ENCODE results near the gene P4HA2. TPM values are rescaled to one million over a fixed set of nuclear protein-coding genes. Genes with fewer than 3 reads are reported as not detected.

Gene P4HA2
- polyA plus RNA-seq, 1 of the 3 experiments (the other 2 are of a cell fraction): 67.2 TPM

DNA sequence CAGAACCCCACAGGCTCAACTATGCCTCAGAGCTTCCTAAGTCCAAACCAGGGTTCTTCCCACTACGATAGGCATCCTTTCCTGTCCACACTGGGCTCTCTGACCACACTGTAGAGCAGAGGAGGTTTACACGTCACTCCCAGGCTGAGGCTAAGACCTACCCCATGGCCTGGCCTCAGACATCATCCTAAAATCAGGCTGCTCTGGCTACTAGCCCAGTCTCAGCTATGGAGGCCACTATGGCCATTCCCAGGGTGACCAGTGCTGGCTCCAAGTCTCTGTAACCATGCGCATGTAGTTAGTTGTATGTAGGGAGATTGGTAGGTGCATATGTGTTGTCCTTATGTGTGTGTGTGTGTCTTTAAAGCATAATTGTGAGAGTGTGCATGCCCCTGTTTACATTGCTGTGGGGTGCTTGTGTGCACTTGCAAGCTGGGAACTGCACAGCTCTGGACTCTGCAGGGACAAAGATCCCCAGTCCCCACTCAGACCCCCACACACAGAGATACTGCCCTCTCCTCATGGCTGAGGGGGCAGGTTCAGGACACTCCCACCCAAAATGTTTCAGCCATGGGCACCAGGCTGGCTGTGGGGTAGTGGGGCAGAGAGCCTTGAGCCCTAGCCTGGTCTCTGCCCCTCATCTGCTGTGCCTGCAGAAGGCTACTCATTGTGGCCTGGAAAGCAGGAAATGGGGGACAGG is 42.1 kb upstream of the P4HA2 start:
- H3K27ac ChIP-seq (ENCODE audit: low read depth in 2 of 2, low read length in 1 of 2): peak overlapping the region; percentile 66 to 91
- CTCF ChIA-PET: interaction anchor here (0.8 to 3.3 kb wide), 4 partner anchors 10 to 141 kb away, joined by 3 to 16 read pairs (median 5); no protein-coding TSS in a partner anchor

GRCh38 chr5:132268769-132269551 is 41.3 kb upstream of the P4HA2 start:
- peak overlapping the region; percentile 42; the same call in 1 of the 2 replicates for H3K4me2 ChIP-seq
- 0 out of 2 replicates have a peak overlapping the region, but pooled peaks have one; percentile 20 for H3K9ac ChIP-seq
- H3K79me2 ChIP-seq (ENCODE audit: insufficient read depth): no peaks in the 10 kb centered on the region
- H4K20me1 ChIP-seq (ENCODE audit: insufficient read depth): no peaks in the 10 kb centered on the region
- H3K4me1 ChIP-seq (ENCODE audit: control insufficient read depth in 1 of 2, insufficient read depth in 2 of 2, low read depth in 1 of 2, low read length in 1 of 2): peaks cover 34 to 65% of the 10 kb centered on the region in 2 experiments
- DNase-seq: peak; percentile 87
- H3K9me3 ChIP-seq: no peaks in the 10 kb centered on the region
- H3K9me2 ChIP-seq: no peaks in the 10 kb centered on the region
- H3F3A ChIP-seq (replicated peaks; ENCODE audit: insufficient read depth): peaks cover 8% of the 10 kb centered on the region
- POLR2A ChIA-PET: interaction anchor here (0.7 to 1.8 kb wide), 3 partner anchors 10 to 221 kb away, joined by 3 to 10 read pairs (median 3); partner anchors contain the start of gene SLC22A4
- peaks cover 6 to 29% of the 10 kb centered on the region in 2 experiments for H3K36me3 ChIP-seq (replicated peaks in 1 of 2; ENCODE audit: control insufficient read depth in 1 of 2, insufficient read depth in 2 of 2, low read length in 1 of 2)
- no peak overlapping the region for H2AFZ ChIP-seq (ENCODE audit: low read depth)
- H3K4me3 ChIP-seq (ENCODE audit: low read depth in 2 of 2, low read length in 1 of 2): no peak overlapping the region
- WGBS (ENCODE audit: low lambda C conversion rate): 22% methylated on average over 5 of the region's 8 CpGs
- CTCF ChIA-PET: interaction anchor here (0.8 to 3.3 kb wide), 4 partner anchors 11 to 142 kb away, joined by 3 to 16 read pairs (median 5); no protein-coding TSS in a partner anchor
- H3K27ac ChIP-seq (ENCODE audit: low read depth in 2 of 2, low read length in 1 of 2): peak overlapping the region; percentile 66 to 91
- H3K27me3 ChIP-seq (ENCODE audit: insufficient read depth): no peaks in the 10 kb centered on the region
- TF ChIP-seq GATA2 (CRISPR knock-in tag; IDR thresholded peaks at IDR 0.05) (no peak), POLR2AphosphoS5 (IDR thresholded peaks at IDR 0.05; ENCODE audit: low read depth, low read length) (0 out of 2 replicates have a peak, but pooled peaks have one; percentile 35), PBX3 (IDR thresholded peaks at IDR 0.05) (peak; percentile 47; the same call in 1 of the 2 replicates), CHD2 (IDR thresholded peaks at IDR 0.05; ENCODE audit: low read length, partially characterized antibody) (peak; percentile 94), SMC3 (IDR thresholded peaks at IDR 0.05; ENCODE audit: low read depth, low read length) (no peak), YY1 (IDR thresholded peaks at IDR 0.05; ENCODE audit: low read depth) (no peak), IRF3 (IDR thresholded peaks at IDR 0.05; ENCODE audit: low read depth, low read length) (no peak)
- TF ChIP-seq, protein P1, sequence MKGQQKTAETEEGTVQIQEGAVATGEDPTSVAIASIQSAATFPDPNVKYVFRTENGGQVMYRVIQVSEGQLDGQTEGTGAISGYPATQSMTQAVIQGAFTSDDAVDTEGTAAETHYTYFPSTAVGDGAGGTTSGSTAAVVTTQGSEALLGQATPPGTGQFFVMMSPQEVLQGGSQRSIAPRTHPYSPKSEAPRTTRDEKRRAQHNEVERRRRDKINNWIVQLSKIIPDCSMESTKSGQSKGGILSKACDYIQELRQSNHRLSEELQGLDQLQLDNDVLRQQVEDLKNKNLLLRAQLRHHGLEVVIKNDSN (IDR thresholded peaks at IDR 0.05; ENCODE audit: borderline replicate concordance, low read depth): no peak

More for the DNA sequence above, 42.1 kb upstream of the P4HA2 start:
- peaks cover 32 to 56% of the 10 kb centered on the region in 2 experiments for H3K4me1 ChIP-seq (ENCODE audit: control insufficient read depth in 1 of 2, insufficient read depth in 2 of 2, low read depth in 1 of 2, low read length in 1 of 2)
- no peaks in the 10 kb centered on the region for H3K9me2 ChIP-seq
- no peaks in the 10 kb centered on the region for H3K27me3 ChIP-seq (ENCODE audit: insufficient read depth)
- H3K4me2 ChIP-seq: 0 out of 2 replicates have a peak overlapping the region, but pooled peaks have one; percentile 42
- H2AFZ ChIP-seq (ENCODE audit: low read depth): no peak overlapping the region
- H3F3A ChIP-seq (replicated peaks; ENCODE audit: insufficient read depth): peaks cover 8% of the 10 kb centered on the region
- H3K4me3 ChIP-seq (ENCODE audit: low read depth in 2 of 2, low read length in 1 of 2): no peak overlapping the region
- H3K9me3 ChIP-seq: no peaks in the 10 kb centered on the region
- POLR2A ChIA-PET: interaction anchor here (1.0 to 1.8 kb wide), 2 partner anchors 11 to 24 kb away, joined by 3 to 10 read pairs; partner anchors contain the start of gene SLC22A4
- DNase-seq: no peak
- H3K9ac ChIP-seq: 0 out of 2 replicates have a peak overlapping the region, but pooled peaks have one; percentile 20
- TF ChIP-seq NRF1 (IDR thresholded peaks at IDR 0.05; ENCODE audit: low read depth, low read length) (no peak), EP300 (IDR thresholded peaks at IDR 0.05; ENCODE audit: borderline replicate concordance in 1 of 2, low read depth in 1 of 2, low read length in 1 of 2) (no peak), RCOR1 (IDR thresholded peaks at IDR 0.05; ENCODE audit: low read length) (no peak), ELF1 (IDR thresholded peaks at IDR 0.05) (no peak), RXRA (IDR thresholded peaks at IDR 0.05; ENCODE audit: borderline replicate concordance, low read depth) (no peak), TCF12 (IDR thresholded peaks at IDR 0.05) (no peak), MEF2A (IDR thresholded peaks at IDR 0.05; ENCODE audit: borderline replicate concordance, low read depth) (no peak)
- TF ChIP-seq, protein P2, sequence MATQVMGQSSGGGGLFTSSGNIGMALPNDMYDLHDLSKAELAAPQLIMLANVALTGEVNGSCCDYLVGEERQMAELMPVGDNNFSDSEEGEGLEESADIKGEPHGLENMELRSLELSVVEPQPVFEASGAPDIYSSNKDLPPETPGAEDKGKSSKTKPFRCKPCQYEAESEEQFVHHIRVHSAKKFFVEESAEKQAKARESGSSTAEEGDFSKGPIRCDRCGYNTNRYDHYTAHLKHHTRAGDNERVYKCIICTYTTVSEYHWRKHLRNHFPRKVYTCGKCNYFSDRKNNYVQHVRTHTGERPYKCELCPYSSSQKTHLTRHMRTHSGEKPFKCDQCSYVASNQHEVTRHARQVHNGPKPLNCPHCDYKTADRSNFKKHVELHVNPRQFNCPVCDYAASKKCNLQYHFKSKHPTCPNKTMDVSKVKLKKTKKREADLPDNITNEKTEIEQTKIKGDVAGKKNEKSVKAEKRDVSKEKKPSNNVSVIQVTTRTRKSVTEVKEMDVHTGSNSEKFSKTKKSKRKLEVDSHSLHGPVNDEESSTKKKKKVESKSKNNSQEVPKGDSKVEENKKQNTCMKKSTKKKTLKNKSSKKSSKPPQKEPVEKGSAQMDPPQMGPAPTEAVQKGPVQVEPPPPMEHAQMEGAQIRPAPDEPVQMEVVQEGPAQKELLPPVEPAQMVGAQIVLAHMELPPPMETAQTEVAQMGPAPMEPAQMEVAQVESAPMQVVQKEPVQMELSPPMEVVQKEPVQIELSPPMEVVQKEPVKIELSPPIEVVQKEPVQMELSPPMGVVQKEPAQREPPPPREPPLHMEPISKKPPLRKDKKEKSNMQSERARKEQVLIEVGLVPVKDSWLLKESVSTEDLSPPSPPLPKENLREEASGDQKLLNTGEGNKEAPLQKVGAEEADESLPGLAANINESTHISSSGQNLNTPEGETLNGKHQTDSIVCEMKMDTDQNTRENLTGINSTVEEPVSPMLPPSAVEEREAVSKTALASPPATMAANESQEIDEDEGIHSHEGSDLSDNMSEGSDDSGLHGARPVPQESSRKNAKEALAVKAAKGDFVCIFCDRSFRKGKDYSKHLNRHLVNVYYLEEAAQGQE (IDR thresholded peaks at IDR 0.05; ENCODE audit: low read depth, low read length): no peak
- peaks cover 6 to 29% of the 10 kb centered on the region in 2 experiments for H3K36me3 ChIP-seq (replicated peaks in 1 of 2; ENCODE audit: control insufficient read depth in 1 of 2, insufficient read depth in 2 of 2, low read length in 1 of 2)
- 89% methylated on average over 3 of the region's 3 CpGs for whole genome bisulfite sequencing (ENCODE audit: low lambda C conversion rate)
- H3K79me2 ChIP-seq (ENCODE audit: insufficient read depth): no peaks in the 10 kb centered on the region
- no peaks in the 10 kb centered on the region for H4K20me1 ChIP-seq (ENCODE audit: insufficient read depth)

All from SK-N-SH (cell line).